HG03520 (cell line): ENCODE results near the gene PHF20.
"Not testable (repeated sequence)": the region's sequence is repeated elsewhere in the genome, so short reads cannot be mapped to it uniquely, and the experiment has no call there.

Experiments used
- ATAC-seq: cut with Tn5 transposase; IDR thresholded peaks from one replicate; pipeline ENCODE4 v1.9.1; 2021; ENCODE audit warnings: mild to moderate bottlenecking, moderate library complexity; ENCODE audit not compliant: unreplicated experiment

Gene PHF20

GRCh38 chr20:35773154-35773751 is 1.4 kb downstream of the PHF20 start:
- no peak for ATAC-seq

GRCh38 chr20:35774391-35774790 is 2.6 kb downstream of the PHF20 start:
- ATAC-seq, result no peak

- no peak for ATAC-seq
These were observed 4.8 kb downstream of the PHF20 start for GRCh38 chr20:35776513-35777101.

- ATAC-seq, result not testable (repeated sequence)
These were observed 12.0 kb downstream of the PHF20 start for GRCh38 chr20:35783811-35784210.

GRCh38 chr20:35785541-35785940 is 13.7 kb downstream of the PHF20 start:
- ATAC-seq, result not testable (repeated sequence)

GRCh38 chr20:35788796-35789195 is 17.0 kb downstream of the PHF20 start:
- ATAC-seq, result no peak

- no peak for ATAC-seq
These were observed 19.3 kb downstream of the PHF20 start for GRCh38 chr20:35791097-35791496.

GRCh38 chr20:35791821-35792220 is 20.0 kb downstream of the PHF20 start:
- no peak for ATAC-seq

- no peak for ATAC-seq
These were observed 20.9 kb downstream of the PHF20 start for GRCh38 chr20:35792740-35793139.

GRCh38 chr20:35796571-35796970 is 24.8 kb downstream of the PHF20 start:
- no peak for ATAC-seq

GRCh38 chr20:35801865-35802264 is 30.1 kb downstream of the PHF20 start:
- no peak for ATAC-seq

- no peak for ATAC-seq
These were observed 34.3 kb downstream of the PHF20 start for GRCh38 chr20:35806075-35806474.

GRCh38 chr20:35807877-35808276 is 36.1 kb downstream of the PHF20 start:
- ATAC-seq, result no peak

GRCh38 chr20:35820715-35821114 is 48.9 kb downstream of the PHF20 start:
- ATAC-seq, result no peak

GRCh38 chr20:35821807-35822242 is 50.0 kb downstream of the PHF20 start:
- no peak for ATAC-seq

- ATAC-seq, result no peak
These were observed 51.3 kb downstream of the PHF20 start for GRCh38 chr20:35823147-35823546.

GRCh38 chr20:35823937-35824336 is 52.1 kb downstream of the PHF20 start:
- ATAC-seq, result no peak

GRCh38 chr20:35826397-35826998 is 54.7 kb downstream of the PHF20 start:
- ATAC-seq, result no peak

GRCh38 chr20:35828434-35828833 is 56.6 kb downstream of the PHF20 start:
- no peak for ATAC-seq

- no peak for ATAC-seq
These were observed 57.1 kb downstream of the PHF20 start for GRCh38 chr20:35828916-35829315.

- no peak for ATAC-seq
These were observed 58.4 kb downstream of the PHF20 start for GRCh38 chr20:35830264-35830663.

GRCh38 chr20:35831029-35831428 is 59.2 kb downstream of the PHF20 start:
- ATAC-seq, result no peak
